K562 (cell line): ENCODE data around the gene RAD54L. TPM values are rescaled to one million over a fixed set of nuclear protein-coding genes. Genes with fewer than 3 reads are reported as not detected.

ENCODE experiments used
- ARNT ChIP-seq, 2 experiments: fragments of 450-650 bp; IDR thresholded peaks; 2 replicates each; pipeline ENCODE4 v1.6.1; 2016; ENCODE audit warnings: mild to moderate bottlenecking in 1 of 2
- BACH1 ChIP-seq: fragments of 200-800 bp; sonication (Bioruptor generic); IDR thresholded peaks from 2 replicates; pipeline ENCODE4 v1.6.1; 2016; ENCODE audit warnings: missing genetic modification characterization, missing compliant biosample characterization
- CREB1 ChIP-seq, 2 experiments: sonication (generic) in 1 of 2; formaldehyde crosslinking in 1 of 2; IDR thresholded peaks; 2 replicates each; pipeline versions ENCODE4 v1.6.1 to v1.8.0; 2012 to 2022; ENCODE audit warnings: inconsistent platforms in 1 of 2, mild to moderate bottlenecking in 1 of 2, missing genetic modification reagents in 1 of 2, moderate library complexity in 1 of 2
- EP400 ChIP-seq: fragments of 450-650 bp; IDR thresholded peaks from 2 replicates; pipeline ENCODE4 v1.6.1; 2017; ENCODE audit warnings: antibody characterized with exemption, mild to moderate bottlenecking, moderate library complexity
- ESRRA ChIP-seq: fragments of 450-650 bp; IDR thresholded peaks from 2 replicates; pipeline ENCODE4 v1.6.1; 2014; ENCODE audit warnings: low read depth, mild to moderate bottlenecking, moderate library complexity, borderline replicate concordance
- FOXJ3 ChIP-seq: sonication (generic); formaldehyde crosslinking; IDR thresholded peaks from 2 replicates; pipeline ENCODE4 v1.4.0; 2020; ENCODE audit warnings: mild to moderate bottlenecking, missing genetic modification reagents
- HNRNPUL1 ChIP-seq: fragments of 200-400 bp; formaldehyde crosslinking; IDR thresholded peaks from 2 replicates; pipeline ENCODE4 v1.6.1; 2017; ENCODE audit warnings: low read length
- MBD2 ChIP-seq: sonication (generic); IDR thresholded peaks from 2 replicates; pipeline ENCODE4 v1.6.1; 2016; ENCODE audit warnings: low read depth, borderline replicate concordance
- MYNN ChIP-seq, 2 experiments: sonication (generic); formaldehyde crosslinking in 1 of 2; IDR thresholded peaks; 2 replicates each; pipeline versions ENCODE4 v1.5.0 to v1.6.1; 2016 to 2020; ENCODE audit warnings: antibody characterized with exemption in 1 of 2, missing genetic modification reagents in 1 of 2
- NCOA6 ChIP-seq: fragments of 450-650 bp; IDR thresholded peaks from 2 replicates; pipeline ENCODE4 v1.6.1; 2017; ENCODE audit warnings: mild to moderate bottlenecking
- SIRT6 ChIP-seq: IDR thresholded peaks from one replicate; pipeline ENCODE4 v1.6.1; 2012; ENCODE audit warnings: low read depth, mild to moderate bottlenecking, control low read depth, inconsistent platforms, low read length, moderate library complexity
- ZNF197 ChIP-seq: fragments of 200-800 bp; sonication (Bioruptor generic); IDR thresholded peaks from 2 replicates; pipeline ENCODE4 v1.6.1; 2016; ENCODE audit warnings: low read depth, missing genetic modification characterization, missing compliant biosample characterization
- polyA plus RNA-seq, 8 experiments: library from polyadenylated mRNA; depleted of rRNA in 4 of 8; stranded (reverse) in 5 of 8; unstranded in 3 of 8; fragments of >200 nt; fragmentation: Nextera tagmentation in 2 of 8; fragmentation: Illumina TruSeq in 1 of 8; extraction: Ambion mirVana in 2 of 8; extraction: Trizol in 1 of 8; gene quantifications; 2 replicates each; pipeline versions ENCODE4 v1.2.1 to v1.2.3, GENCODE V29; 2011 to 2014; ENCODE audit warnings: inconsistent platforms in 1 of 8, missing spikeins in 1 of 8
- total RNA-seq, 7 experiments: library from RNA; depleted of rRNA in 6 of 7; stranded (reverse); fragments of >200 nt in 6 of 7; fragmentation: Illumina TruSeq in 2 of 7; extraction: Trizol in 2 of 7; gene quantifications; 2 replicates each; pipeline versions ENCODE4 v1.2.1 to v1.2.3, GENCODE V29; 2011 to 2021; ENCODE audit warnings: low replicate concordance in 1 of 7
- TF ChIP-seq, protein P1 (sequence below): fragments of 250-450 bp; sonication (Bioruptor Pico); IDR thresholded peaks from 2 replicates; pipeline ENCODE4 v1.4.0; 2020; ENCODE audit warnings: mild to moderate bottlenecking, moderate library complexity
- TF ChIP-seq, protein P2 (sequence below): fragments of 200-800 bp; sonication (Bioruptor generic); IDR thresholded peaks from 2 replicates; pipeline ENCODE4 v1.6.1; 2017; ENCODE audit warnings: missing genetic modification characterization, missing compliant biosample characterization
- TF ChIP-seq, protein P3 (sequence below): fragments of 250-450 bp; sonication (Bioruptor Pico); IDR thresholded peaks from 2 replicates; pipeline ENCODE4 v1.5.0; 2020; ENCODE audit warnings: mild to moderate bottlenecking
- TF ChIP-seq, protein P4 (sequence below): fragments of 450-650 bp; formaldehyde crosslinking; conservative IDR thresholded peaks from 2 replicates; pipeline ENCODE4 v1.4.0; 2022; ENCODE audit warnings: mild to moderate bottlenecking, missing genetic modification characterization
- TF ChIP-seq, protein P5 (sequence below): fragments of 450-650 bp; IDR thresholded peaks from 2 replicates; pipeline ENCODE4 v1.6.1; 2018; ENCODE audit not compliant: partially characterized antibody

The RAD54L gene
- total and polyA plus RNA-seq, 9 of the 15 experiments (the other 6 are each of a cell fraction or from before 2014, with no cell fraction given): 17.9 to 92.3 (median 37.5) TPM

DNA sequence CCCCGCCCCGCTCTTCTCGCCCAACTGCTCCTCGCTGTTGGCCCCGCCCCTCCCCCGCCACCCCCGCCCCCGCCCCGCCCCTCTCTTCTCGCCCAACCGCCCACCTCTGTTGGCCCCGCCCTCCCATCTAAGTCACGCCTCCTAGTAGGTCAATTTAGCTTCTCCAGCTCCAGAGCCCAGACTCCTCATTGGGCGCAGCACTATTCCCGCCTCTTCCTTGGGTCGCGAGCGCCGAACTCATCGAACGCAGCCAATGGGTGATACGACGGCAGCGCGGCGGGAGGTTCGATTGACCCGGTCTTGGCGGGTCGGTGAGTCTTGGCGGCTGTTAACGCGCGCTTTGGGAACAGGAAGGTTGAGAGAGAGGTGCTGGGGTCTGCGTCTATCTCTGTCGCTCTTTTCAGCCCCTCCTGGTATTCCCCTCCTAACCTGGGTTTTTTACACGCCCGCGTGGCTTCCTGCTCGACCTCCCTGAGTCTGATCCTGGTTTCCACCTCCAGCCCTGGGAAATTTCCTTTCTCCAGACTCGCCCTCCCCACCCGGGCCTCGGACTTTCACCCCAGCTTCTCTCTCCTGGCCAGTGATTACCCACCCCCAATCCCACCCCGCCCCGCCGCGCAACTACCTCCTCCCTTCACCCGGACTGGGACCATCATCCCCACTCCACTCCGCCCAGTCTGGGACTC lies at the start of gene RAD54L (continued):
- TF ChIP-seq EP400 (peak; percentile 87), NCOA6 (no peak), BACH1 (tag) (no peak), ZNF197 (CRISPR knock-in tag) (no peak), ARNT (IDR thresholded peaks at IDR 0.05) (peak in 1 of 2 experiments; percentile 17; a peak in 1 of 4 replicates), CREB1 (IDR thresholded peaks at IDR 0.05) (peak; percentile 79), CREB1 (CRISPR knock-in tag; IDR thresholded peaks at IDR 0.05) (peak; percentile 86), ESRRA (peak; percentile 13; the same call in 1 of the 2 replicates), FOXJ3 (no peak), HNRNPUL1 (no peak), SIRT6 (no peak), MYNN (IDR thresholded peaks at IDR 0.05) (no peak), MYNN (CRISPR knock-in tag; IDR thresholded peaks at IDR 0.05) (no peak), MBD2 (peak; percentile 98)
- TF ChIP-seq, protein P1, sequence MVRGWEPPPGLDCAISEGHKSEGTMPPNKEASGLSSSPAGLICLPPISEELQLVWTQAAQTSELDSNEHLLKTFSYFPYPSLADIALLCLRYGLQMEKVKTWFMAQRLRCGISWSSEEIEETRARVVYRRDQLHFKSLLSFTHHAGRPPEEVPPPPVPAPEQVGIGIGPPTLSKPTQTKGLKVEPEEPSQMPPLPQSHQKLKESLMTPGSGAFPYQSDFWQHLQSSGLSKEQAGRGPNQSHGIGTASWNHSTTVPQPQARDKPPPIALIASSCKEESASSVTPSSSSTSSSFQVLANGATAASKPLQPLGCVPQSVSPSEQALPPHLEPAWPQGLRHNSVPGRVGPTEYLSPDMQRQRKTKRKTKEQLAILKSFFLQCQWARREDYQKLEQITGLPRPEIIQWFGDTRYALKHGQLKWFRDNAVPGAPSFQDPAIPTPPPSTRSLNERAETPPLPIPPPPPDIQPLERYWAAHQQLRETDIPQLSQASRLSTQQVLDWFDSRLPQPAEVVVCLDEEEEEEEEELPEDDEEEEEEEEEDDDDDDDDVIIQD (CRISPR knock-in tag): no peak
- TF ChIP-seq, protein P2, sequence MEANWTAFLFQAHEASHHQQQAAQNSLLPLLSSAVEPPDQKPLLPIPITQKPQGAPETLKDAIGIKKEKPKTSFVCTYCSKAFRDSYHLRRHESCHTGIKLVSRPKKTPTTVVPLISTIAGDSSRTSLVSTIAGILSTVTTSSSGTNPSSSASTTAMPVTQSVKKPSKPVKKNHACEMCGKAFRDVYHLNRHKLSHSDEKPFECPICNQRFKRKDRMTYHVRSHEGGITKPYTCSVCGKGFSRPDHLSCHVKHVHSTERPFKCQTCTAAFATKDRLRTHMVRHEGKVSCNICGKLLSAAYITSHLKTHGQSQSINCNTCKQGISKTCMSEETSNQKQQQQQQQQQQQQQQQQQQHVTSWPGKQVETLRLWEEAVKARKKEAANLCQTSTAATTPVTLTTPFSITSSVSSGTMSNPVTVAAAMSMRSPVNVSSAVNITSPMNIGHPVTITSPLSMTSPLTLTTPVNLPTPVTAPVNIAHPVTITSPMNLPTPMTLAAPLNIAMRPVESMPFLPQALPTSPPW: peak; percentile 95
- TF ChIP-seq, protein P3, sequence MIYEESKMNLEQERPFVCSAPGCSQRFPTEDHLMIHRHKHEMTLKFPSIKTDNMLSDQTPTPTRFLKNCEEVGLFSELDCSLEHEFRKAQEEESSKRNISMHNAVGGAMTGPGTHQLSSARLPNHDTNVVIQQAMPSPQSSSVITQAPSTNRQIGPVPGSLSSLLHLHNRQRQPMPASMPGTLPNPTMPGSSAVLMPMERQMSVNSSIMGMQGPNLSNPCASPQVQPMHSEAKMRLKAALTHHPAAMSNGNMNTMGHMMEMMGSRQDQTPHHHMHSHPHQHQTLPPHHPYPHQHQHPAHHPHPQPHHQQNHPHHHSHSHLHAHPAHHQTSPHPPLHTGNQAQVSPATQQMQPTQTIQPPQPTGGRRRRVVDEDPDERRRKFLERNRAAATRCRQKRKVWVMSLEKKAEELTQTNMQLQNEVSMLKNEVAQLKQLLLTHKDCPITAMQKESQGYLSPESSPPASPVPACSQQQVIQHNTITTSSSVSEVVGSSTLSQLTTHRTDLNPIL (CRISPR knock-in tag): no peak
- TF ChIP-seq, protein P4, sequence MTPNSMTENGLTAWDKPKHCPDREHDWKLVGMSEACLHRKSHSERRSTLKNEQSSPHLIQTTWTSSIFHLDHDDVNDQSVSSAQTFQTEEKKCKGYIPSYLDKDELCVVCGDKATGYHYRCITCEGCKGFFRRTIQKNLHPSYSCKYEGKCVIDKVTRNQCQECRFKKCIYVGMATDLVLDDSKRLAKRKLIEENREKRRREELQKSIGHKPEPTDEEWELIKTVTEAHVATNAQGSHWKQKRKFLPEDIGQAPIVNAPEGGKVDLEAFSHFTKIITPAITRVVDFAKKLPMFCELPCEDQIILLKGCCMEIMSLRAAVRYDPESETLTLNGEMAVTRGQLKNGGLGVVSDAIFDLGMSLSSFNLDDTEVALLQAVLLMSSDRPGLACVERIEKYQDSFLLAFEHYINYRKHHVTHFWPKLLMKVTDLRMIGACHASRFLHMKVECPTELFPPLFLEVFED (CRISPR knock-in tag): no peak
- TF ChIP-seq, protein P5, sequence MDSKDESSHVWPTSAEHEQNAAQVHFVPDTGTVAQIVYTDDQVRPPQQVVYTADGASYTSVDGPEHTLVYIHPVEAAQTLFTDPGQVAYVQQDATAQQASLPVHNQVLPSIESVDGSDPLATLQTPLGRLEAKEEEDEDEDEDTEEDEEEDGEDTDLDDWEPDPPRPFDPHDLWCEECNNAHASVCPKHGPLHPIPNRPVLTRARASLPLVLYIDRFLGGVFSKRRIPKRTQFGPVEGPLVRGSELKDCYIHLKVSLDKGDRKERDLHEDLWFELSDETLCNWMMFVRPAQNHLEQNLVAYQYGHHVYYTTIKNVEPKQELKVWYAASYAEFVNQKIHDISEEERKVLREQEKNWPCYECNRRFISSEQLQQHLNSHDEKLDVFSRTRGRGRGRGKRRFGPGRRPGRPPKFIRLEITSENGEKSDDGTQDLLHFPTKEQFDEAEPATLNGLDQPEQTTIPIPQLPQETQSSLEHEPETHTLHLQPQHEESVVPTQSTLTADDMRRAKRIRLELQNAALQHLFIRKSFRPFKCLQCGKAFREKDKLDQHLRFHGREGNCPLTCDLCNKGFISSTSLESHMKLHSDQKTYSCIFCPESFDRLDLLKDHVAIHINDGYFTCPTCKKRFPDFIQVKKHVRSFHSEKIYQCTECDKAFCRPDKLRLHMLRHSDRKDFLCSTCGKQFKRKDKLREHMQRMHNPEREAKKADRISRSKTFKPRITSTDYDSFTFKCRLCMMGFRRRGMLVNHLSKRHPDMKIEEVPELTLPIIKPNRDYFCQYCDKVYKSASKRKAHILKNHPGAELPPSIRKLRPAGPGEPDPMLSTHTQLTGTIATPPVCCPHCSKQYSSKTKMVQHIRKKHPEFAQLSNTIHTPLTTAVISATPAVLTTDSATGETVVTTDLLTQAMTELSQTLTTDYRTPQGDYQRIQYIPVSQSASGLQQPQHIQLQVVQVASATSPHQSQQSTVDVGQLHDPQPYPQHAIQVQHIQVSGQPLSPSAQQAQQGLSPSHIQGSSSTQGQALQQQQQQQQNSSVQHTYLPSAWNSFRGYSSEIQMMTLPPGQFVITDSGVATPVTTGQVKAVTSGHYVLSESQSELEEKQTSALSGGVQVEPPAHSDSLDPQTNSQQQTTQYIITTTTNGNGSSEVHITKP: peak; percentile 64
